Osteoblast (primary cell): ENCODE measurements around the gene SCG5. TPM values are rescaled to one million over a fixed set of nuclear protein-coding genes. Genes with fewer than 3 reads are reported as not detected.
A peak's percentile ranks its signal among the peaks of the same experiment; 100 is the strongest.

Experiments
- DNase-seq: peaks from one replicate; pipeline ENCODE4 v3.0.0; 2011; ENCODE audit warnings: low spot score, mixed read lengths; ENCODE audit not compliant: insufficient read length; ENCODE audit errors: missing footprints
- H2AFZ ChIP-seq: 2 replicates; pipeline ENCODE4 v1.6.0; 2011; ENCODE audit warnings: mild to moderate bottlenecking, low read length
- H3K27ac ChIP-seq: 2 replicates; pipeline ENCODE4 v1.5.1; 2011; ENCODE audit warnings: mild to moderate bottlenecking, low read depth, low read length, moderate library complexity
- H3K27me3 ChIP-seq: 2 replicates; pipeline ENCODE4 v1.6.0; 2012; ENCODE audit warnings: mild to moderate bottlenecking, control low read depth, inconsistent platforms, low read length, moderate library complexity; ENCODE audit not compliant: insufficient read depth
- H3K36me3 ChIP-seq: 2 replicates; pipeline ENCODE4 v1.5.1; 2011; ENCODE audit warnings: mild to moderate bottlenecking, low read length, control low read depth, moderate library complexity; ENCODE audit not compliant: insufficient read depth
- H3K4me1 ChIP-seq: 2 replicates; pipeline ENCODE4 v1.5.1; 2011; ENCODE audit warnings: mild to moderate bottlenecking, low read length, control low read depth, moderate library complexity; ENCODE audit not compliant: insufficient read depth
- H3K4me2 ChIP-seq: 2 replicates; pipeline ENCODE4 v1.6.0; 2011; ENCODE audit warnings: mild to moderate bottlenecking, low read length; ENCODE audit not compliant: insufficient read depth
- H3K4me3 ChIP-seq: fragments of 200-600 bp; sonication (generic); 3 replicates; pipeline ENCODE4 v1.5.1; 2012; ENCODE audit warnings: mild to moderate bottlenecking, low read length, inconsistent platforms; ENCODE audit not compliant: insufficient read depth
- H3K79me2 ChIP-seq: 2 replicates; pipeline ENCODE4 v1.6.0; 2012; ENCODE audit warnings: mild to moderate bottlenecking, low read length, control low read depth, inconsistent platforms; ENCODE audit not compliant: insufficient read depth
- H3K9me3 ChIP-seq: 2 replicates; pipeline ENCODE4 v1.5.1; 2011; ENCODE audit warnings: low read depth, low read length, control low read depth
- H4K20me1 ChIP-seq: 2 replicates; pipeline ENCODE4 v1.6.0; 2012; ENCODE audit warnings: mild to moderate bottlenecking, low read length, control low read depth; ENCODE audit not compliant: insufficient read depth
- CTCF ChIP-seq: IDR thresholded peaks from 2 replicates; pipeline ENCODE4 v1.5.1; 2011; ENCODE audit warnings: mild to moderate bottlenecking, low read depth, low read length, moderate library complexity; ENCODE audit errors: extremely low read depth
- total RNA-seq: library from RNA; depleted of rRNA; stranded (reverse); fragments of >200 nt; gene quantifications from 2 replicates; pipeline ENCODE4 v1.2.3, GENCODE V29; 2012

The SCG5 gene
- total RNA-seq, 1 donor: 9.0 TPM

- Histone ChIP-seq H2AFZ (no peak overlapping the region), H3K36me3 (no peaks in the 10 kb centered on the region), H3K4me1 (peaks cover 26% of the 10 kb centered on the region), H3K27ac (peak overlapping the region; percentile 1), H3K4me3 (no peak overlapping the region), H3K27me3 (no peaks in the 10 kb centered on the region), H4K20me1 (no peaks in the 10 kb centered on the region), H3K4me2 (no peak overlapping the region), H3K9me3 (no peaks in the 10 kb centered on the region), H3K79me2 (peaks cover 8% of the 10 kb centered on the region)
- no peak for DNase-seq
- no peak for TF ChIP-seq CTCF
These were observed 10.7 kb downstream of the SCG5 start for GRCh38 chr15:32652178-32652577.

GRCh38 chr15:32656091-32656490 lies 14.6 kb downstream of the SCG5 start:
- Histone ChIP-seq H2AFZ (peak overlapping the region; percentile 63), H4K20me1 (no peaks in the 10 kb centered on the region), H3K36me3 (no peaks in the 10 kb centered on the region), H3K4me3 (no peak overlapping the region), H3K27me3 (no peaks in the 10 kb centered on the region), H3K79me2 (peaks cover 6% of the 10 kb centered on the region), H3K9me3 (no peaks in the 10 kb centered on the region), H3K27ac (peak overlapping the region; percentile 19), H3K4me2 (no peak overlapping the region), H3K4me1 (peaks cover 41% of the 10 kb centered on the region)
- no peak for DNase-seq
- no peak for TF ChIP-seq CTCF

GRCh38 chr15:32656496-32656895 lies 15.0 kb downstream of the SCG5 start:
- Histone ChIP-seq H3K27ac (peak overlapping the region; percentile 19), H3K4me2 (no peak overlapping the region), H3K4me3 (no peak overlapping the region), H4K20me1 (no peaks in the 10 kb centered on the region), H3K36me3 (no peaks in the 10 kb centered on the region), H3K9me3 (no peaks in the 10 kb centered on the region), H3K4me1 (peaks cover 38% of the 10 kb centered on the region), H3K79me2 (peaks cover 6% of the 10 kb centered on the region), H3K27me3 (no peaks in the 10 kb centered on the region), H2AFZ (peak overlapping the region; percentile 63)
- no peak for DNase-seq
- no peak for TF ChIP-seq CTCF

- peak; percentile 38 for TF ChIP-seq CTCF
- Histone ChIP-seq H3K4me3 (no peak overlapping the region), H3K27ac (peak overlapping the region; percentile 29), H3K4me1 (peaks cover 32% of the 10 kb centered on the region), H3K27me3 (no peaks in the 10 kb centered on the region), H3K79me2 (peaks cover under 1% of the 10 kb centered on the region), H3K36me3 (no peaks in the 10 kb centered on the region), H3K4me2 (peak overlapping the region; percentile 19), H2AFZ (no peak overlapping the region), H4K20me1 (no peaks in the 10 kb centered on the region), H3K9me3 (no peaks in the 10 kb centered on the region)
- peak; percentile 63 for DNase-seq
These were observed 15.8 kb downstream of the SCG5 start for GRCh38 chr15:32657198-32657883.
